Measurements from ENCODE around the gene SNED1.

SNED1 gene

GRCh38 chr2:241068942-241069810, 70.8 kb downstream of the SNED1 start:
- no peak for DNase-seq

DNA sequence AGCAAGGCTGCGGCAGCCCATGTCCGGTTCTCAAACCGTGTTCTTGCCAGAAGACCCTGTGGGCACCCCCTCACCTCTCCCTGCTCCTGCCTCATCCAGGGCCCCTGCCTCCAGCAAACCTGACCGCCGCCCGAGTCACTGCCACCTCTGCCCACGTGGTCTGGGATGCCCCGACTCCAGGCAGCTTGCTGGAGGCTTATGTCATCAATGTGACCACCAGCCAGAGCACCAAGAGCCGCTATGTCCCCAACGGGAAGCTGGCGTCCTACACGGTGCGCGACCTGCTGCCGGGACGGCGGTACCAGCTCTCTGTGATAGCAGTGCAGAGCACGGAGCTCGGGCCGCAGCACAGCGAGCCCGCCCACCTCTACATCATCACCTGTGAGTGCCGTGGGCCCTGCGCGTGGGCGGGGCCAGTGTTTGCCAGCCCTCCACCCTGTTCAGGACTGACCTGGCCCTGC, 71.4 kb downstream of the SNED1 start:
- no peak for DNase-seq

DNA sequence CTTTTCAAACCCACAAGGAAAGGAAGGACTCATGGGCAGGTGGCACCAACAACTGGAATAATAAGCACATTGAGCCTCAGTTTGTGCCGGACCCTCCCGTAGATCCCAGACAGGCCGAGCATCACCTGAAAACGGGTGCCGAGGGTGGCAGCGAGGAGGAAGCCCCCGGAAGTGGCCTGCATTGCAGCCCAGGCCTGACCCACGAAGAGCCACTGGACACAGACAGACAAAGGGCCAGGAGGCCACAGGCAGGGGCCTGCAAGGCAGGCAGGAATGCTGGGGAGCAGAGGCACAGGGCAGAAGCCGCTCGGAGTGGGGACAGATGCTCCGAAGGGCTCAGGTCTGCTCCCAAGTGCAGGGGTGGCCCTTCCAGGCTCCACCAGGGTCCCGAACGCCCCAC, 71.9 kb downstream of the SNED1 start:
- no peak for DNase-seq

DNA sequence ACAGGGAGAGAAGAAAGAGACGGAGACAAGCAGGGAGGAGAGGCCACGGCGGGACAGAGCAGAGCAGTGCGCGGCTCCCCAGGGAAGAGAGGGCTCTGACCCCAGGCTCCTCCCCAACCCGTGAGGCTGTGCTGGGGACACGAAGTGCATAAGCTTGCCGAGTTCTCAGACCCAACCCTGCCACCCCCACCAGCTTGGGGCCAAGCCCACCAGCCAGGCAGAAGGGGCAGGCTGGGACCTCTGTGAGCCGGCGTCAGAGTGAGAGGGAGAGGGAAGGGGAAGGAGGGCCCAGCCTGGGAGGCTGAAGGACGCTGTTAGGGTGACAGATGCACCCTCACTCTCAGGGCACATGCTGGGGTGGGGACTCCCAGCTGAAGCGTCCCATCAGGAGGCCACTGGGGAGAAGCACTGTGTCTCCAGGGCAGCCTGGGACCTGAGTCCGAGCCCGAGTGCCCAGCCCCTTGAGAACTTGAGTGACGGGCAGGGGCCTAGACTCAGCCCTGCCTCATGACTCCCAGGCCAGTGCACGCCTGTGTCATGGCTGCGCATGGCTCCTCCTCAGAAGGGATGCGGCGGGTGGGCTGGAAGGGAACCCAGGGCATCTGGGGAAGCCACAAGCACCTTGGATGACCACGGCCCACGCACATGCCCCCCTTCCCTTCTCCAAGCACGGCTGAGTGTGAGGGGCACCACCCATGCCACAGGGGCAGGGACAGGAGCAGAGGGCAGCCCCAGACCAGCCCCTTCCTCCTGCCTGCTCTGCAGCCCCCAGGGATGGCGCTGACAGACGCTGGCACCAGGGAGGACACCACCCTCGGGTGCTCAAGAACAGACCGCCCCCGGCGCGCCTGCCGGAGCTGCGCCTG, 72.6 kb downstream of the SNED1 start:
- no peak for DNase-seq

DNA sequence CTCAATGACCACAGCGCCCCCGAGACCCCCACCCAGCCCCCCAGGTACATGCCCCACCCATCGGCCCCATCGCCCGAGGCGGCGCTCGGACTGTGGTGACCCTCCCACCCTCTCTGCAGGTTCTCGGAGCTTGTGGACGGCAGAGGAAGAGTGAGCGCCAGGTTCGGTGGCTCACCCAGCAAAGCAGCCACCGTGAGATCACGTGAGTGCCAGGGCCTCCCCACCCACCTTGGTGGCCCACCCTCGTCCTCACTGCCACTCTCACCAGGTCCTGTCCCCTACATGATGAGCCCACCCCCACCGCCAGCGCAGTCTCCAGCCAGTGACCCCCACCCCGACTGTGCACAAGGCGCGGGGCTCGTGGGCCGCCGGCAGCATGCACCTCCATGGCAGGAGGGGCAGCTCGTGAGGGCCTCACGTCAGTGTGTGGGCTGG, 73.3 kb downstream of the SNED1 start:
- no peak for DNase-seq

- DNase-seq: no peak
Measured at GRCh38 chr2:241072151-241072550, 73.7 kb downstream of the SNED1 start.

- no peak for DNase-seq
Measured at GRCh38 chr2:241072553-241073165, 74.2 kb downstream of the SNED1 start.

DNA sequence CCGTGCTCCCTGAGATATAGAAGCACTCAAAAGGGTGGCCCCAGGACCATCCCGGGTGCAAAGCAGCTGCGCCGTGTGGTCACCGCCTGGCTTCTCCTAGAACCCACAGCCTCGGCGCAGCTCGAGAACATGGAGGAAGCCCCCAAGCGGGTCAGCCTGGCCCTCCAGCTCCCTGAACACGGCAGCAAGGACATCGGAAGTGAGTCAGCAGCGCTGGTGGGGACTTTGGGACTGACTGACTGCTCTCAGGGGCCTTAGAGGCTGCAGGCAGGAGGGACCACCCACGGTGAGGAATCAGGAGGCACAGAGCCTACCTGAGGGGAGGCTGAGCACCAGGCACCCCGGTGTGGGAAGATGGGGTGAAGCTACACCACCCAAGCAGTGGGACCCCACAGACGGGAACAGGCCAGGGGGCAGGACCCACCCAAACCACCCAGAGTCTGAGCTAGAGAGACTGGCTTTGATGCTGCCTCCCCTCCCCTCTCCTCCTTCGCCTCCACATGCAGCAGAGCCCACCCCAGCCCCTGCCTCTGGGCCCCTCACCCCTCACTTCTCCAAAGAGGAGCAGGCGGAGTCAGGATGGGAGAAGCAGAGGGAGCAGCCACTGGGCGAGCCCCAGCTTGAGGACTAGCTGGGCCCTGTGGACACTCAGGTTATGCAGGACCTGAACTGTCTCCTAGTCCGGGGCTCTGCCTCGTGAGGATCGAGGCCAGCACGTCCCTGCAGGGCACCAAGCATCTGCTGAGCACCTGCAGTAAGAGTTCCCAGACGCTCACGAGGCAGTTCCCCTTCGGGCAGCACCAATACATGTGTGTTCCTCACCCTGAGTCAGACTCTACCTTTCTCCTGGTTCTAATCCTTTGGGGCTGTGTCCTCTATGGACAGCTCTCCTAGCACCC, 75.0 kb downstream of the SNED1 start:
- DNase-seq: no peak

- DNase-seq: no peak
Measured at GRCh38 chr2:241074065-241074818, 75.8 kb downstream of the SNED1 start.

GRCh38 chr2:241074901-241075540, 76.6 kb downstream of the SNED1 start:
- no peak for DNase-seq

DNA sequence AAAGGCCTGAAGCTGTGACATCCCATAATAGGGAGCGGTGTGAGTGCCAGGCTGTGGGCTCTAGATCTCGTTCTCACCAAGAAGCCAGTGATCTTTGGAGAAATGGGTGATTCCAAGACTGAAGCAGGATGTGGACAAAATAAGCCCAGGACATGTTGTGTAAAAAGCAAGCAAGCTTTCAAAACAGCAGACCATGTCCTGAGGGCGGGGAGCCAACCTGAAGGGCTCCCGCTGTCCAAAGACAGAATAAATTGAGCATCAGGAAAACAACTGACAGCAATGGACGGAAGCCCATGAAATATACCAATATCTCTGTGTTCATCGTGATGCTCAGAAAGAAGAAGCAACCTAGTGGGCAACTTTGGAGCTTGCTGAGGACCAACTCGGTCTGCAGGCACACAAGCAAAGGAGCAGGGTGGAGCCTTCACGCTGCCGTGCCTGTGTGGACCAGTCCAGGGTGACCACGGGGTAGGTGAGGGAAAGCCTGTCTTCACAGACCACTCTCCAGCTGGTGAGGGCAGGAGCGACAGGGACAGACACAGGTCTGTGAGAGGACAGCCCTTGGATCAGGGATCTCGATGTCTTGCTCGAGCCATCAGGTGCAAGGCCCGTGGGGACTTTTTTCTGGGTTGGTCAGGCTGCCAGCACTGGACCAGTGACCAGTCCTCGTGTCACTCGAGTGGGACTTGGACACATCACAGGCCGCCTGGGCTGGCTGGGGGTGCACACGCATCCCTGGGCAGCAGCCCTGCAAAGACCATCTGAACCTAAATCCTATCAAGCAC, 82.2 kb downstream of the SNED1 start:
- DNase-seq: no peak

- no peak for DNase-seq
Measured at GRCh38 chr2:241081190-241081642, 82.8 kb downstream of the SNED1 start.

DNA sequence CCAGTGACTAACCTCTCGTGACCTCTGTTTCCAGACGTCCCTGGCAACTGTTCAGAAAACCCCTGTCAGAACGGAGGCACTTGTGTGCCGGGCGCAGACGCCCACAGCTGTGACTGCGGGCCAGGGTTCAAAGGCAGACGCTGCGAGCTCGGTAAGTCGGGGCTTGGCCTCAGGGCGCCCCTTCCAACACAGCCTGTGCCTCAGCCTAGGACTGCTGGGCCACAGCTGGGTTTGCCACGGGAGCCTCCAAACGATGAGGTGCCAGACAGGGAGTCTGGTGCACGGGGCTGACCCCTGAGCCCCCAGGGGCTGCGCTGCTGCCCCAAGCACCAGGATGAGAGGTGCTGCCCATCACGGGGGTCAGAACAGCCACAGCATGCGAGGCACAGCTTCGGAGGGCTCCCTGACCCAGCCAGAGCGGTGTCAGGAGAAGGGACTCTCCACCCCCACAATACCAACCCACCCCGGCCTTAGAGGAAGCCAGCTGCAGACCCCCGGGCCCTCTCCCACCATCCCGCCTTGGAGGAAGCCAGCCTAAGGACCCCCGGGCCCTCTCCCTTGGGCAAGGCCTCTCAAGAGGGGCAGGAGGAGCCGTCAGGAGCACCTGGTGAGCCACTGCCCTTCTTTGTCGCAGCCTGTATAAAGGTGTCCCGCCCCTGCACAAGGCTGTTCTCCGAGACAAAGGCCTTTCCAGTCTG, 83.4 kb downstream of the SNED1 start:
- no peak for DNase-seq

DNA sequence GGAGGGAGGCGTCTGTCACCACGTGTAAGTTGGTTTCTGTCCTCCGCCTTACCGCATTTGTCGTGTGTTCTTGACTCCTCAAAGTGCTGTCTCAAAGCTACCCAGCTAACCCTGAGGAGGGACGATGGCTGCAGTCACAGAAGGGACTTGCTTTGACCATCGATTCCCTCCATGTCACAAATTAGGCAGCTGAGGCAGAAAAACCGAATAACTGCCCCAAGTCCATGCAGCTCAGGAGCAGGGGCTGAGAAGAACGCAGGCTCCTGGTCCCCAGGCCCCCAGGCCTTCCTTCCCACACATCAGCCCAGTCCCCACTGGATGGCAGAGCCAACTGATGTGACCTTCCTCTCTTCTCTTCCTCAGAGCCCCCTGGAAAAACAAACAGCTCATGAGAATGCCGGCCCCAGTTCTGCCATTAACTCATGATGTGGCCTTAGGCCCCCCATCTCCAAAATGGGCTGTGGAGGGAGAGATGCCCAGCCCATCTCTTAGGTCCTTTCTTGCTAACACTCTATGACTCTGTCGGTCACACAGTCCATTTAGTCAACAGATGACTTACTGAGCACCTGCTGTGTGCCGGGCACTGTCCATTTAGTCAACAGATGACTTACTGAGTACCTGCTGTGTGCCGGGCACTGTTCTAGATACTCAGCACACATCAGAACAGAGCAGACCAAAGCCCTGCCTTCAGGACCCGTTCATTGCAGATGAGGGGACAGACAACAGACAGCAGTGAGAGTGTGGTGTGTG, 84.1 kb downstream of the SNED1 start:
- DNase-seq: no peak

DNA sequence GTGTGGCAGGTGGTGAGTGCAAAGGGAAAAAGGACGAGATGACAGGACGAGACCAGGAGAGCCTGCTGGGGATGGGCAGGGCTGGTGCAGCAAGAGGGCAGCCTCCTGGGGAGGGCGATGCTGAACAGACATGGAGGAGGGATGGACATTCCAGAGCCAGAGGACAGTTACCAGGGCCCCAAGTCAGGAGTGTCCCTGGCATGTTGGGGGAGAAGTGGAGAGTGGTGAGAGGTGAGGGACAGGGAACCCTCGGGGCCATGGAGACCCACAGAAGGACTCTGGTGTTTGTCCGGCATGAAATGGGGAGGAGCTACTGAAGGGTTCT, 84.6 kb downstream of the SNED1 start:
- no peak for DNase-seq

DNA sequence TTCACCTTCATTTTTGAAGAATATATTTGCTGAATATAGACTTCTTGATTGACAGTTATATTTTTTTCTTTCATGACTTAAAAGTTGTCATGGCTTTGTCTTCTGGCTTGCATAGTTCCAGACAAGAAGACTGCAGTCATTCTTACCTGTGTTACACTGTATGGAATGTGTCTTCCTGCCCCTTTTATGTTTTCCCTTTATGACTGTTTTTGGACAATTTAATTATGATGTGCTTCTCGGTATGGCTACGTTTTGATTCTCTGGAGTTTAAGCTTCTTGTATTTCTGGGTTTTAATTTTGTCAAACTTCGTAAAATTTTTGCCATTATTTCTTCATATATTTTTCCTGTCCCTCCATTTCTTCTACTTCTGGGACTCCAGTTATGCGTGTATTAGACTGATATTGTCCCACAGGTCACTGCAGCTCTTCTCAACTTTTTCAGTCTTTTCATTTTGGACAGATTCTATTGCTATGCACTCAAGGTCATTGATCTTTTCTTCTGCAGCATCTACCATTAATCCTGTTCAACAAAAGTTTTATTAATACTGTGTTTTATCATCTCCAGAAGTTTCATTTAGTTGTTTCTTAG, 86.5 kb downstream of the SNED1 start:
- DNase-seq: no peak

DNA sequence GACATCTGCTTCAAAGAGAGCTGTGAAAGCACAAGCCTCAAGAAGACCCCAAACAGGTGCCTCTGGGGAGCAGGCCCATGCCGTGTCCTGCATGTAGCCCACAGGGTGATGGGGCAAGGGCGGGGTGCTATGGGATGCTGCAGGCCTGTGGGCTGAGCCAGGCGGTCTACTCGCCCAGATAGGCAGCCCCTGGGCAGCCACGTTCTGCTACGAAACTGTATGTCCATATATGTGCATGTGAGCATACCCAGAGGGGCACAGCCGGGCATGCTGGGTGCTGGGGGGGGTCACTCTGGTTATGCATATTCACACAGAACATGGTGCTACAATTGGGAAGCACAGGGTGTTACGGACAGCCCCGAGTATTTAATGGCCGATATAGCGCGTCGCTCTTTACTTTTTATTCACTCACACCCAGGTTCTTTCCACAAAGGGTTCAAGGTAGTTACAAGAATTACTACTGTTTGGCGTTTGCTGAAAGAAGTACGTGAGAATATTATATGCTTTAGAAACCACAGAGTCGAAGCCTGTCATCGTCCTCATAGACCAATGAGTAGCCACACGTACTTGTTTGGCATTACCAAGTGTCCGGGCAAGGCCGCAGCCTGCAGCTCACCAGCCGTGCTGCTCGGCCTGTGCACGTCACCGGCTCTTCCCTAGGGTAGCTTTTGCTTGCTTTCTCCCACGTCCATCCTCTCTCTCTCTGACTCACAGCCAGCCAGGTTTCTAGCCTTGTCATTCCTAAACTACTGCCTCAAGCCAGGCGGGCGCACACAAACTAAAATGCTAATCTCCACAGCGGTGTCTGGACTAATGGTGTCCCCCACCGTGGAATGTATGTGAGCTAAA, 89.2 kb downstream of the SNED1 start:
- DNase-seq: no peak
